ENCODE data around the gene HDAC4. TPM values are rescaled to one million over a fixed set of nuclear protein-coding genes. Genes with fewer than 3 reads are reported as not detected.

HDAC4 gene
- total and polyA plus RNA-seq, 10 of the 15 experiments (the other 5 are each of a cell fraction or from before 2014, with no cell fraction given), result 0.22 to 15.7 (median 4.8) TPM

- ChIA-PET POLR2A (no interaction called here), CTCF (no interaction called here), SMC1A (ENCODE audit: uncharacterized antibody, unreplicated experiment) (no interaction called here), RAD21 (ENCODE audit: unreplicated experiment) (no interaction called here)
- TF ChIP-seq TAF1 (IDR thresholded peaks at IDR 0.05; ENCODE audit: borderline replicate concordance, low read depth, low read length) (no peak), ZZZ3 (IDR thresholded peaks at IDR 0.05; ENCODE audit: control insufficient read depth, insufficient read length, low read depth) (no peak), SUZ12 (IDR thresholded peaks at IDR 0.05; ENCODE audit: unreplicated experiment) (no peak), TBL1XR1 (IDR thresholded peaks at IDR 0.05; ENCODE audit: low read depth, low read length) (no peak), ZNF207 (IDR thresholded peaks at IDR 0.05; ENCODE audit: borderline replicate concordance) (no peak), FOXK2 (IDR thresholded peaks at IDR 0.05) (no peak), WRNIP1 (IDR thresholded peaks at IDR 0.05; ENCODE audit: borderline replicate concordance, low read depth, low read length) (no peak)
- H3K9me3 ChIP-seq (replicated peaks; ENCODE audit: control insufficient read depth, insufficient read depth, low read length), result no peaks in the 10 kb centered on the region; the same call in 2 of the 3 replicates
- no TSS peak for BruUV-seq (replicated peaks)
- H3K4me3 ChIP-seq, result no peak overlapping the region
- no peak overlapping the region for H3K27ac ChIP-seq (ENCODE audit: control insufficient read depth, insufficient read depth)
- FAIRE-seq (no peak), ATAC-seq (no peak), DNase-seq (ENCODE audit: low read depth, low spot score) (no peak)
- intact Hi-C loops (cut with micrococcal nuclease; ENCODE audit: unreplicated experiment), result no loop called here
- H3K9ac ChIP-seq (ENCODE audit: control insufficient read depth, insufficient read depth, low read length), result no peak overlapping the region
- peaks cover 0 to 4% of the 10 kb centered on the region in 2 experiments; a peak in 3 of 4 replicates for H3K27me3 ChIP-seq (replicated peaks in 1 of 2; ENCODE audit: control insufficient read depth in 2 of 2, insufficient read depth in 2 of 2, low read length in 1 of 2)
- no peaks in the 10 kb centered on the region for H3K36me3 ChIP-seq (ENCODE audit: control insufficient read depth in 2 of 2, insufficient read depth in 2 of 2, low read length in 1 of 2)
- no peak overlapping the region for H3K4me2 ChIP-seq (ENCODE audit: control insufficient read depth, insufficient read depth)
- 26% methylated on average over 5 of the region's 5 CpGs for WGBS (ENCODE audit: insufficient coverage, insufficient replicate concordance, low lambda C conversion rate, missing lambda C conversion rate)
- H3K4me1 ChIP-seq (ENCODE audit: control insufficient read depth, insufficient read depth, low read length), result no peaks in the 10 kb centered on the region
- H3K79me2 ChIP-seq (ENCODE audit: control insufficient read depth, insufficient read depth, low read length), result no peaks in the 10 kb centered on the region
- in situ Hi-C loops (cut with MboI), result no loop called here
- H4K20me1 ChIP-seq (ENCODE audit: control insufficient read depth, insufficient read depth), result no peaks in the 10 kb centered on the region
- no peak overlapping the region for H2AFZ ChIP-seq (ENCODE audit: control insufficient read depth, low read depth, low read length)
Measured at GRCh38 chr2:239411117-239411516, 10.3 kb upstream of the HDAC4 start.

GRCh38 chr2:239409976-239410375 lies 9.2 kb upstream of the HDAC4 start:
- no peak overlapping the region for H3K4me3 ChIP-seq
- in situ Hi-C loops (cut with MboI), result no loop called here
- intact Hi-C loops (cut with micrococcal nuclease; ENCODE audit: unreplicated experiment), result no loop called here
- TF ChIP-seq SUZ12 (IDR thresholded peaks at IDR 0.05; ENCODE audit: unreplicated experiment), result no peak
- no peak for TF ChIP-seq MLLT1 (IDR thresholded peaks at IDR 0.05)
- no peak for TF ChIP-seq ZNF592 (IDR thresholded peaks at IDR 0.05)
- no peak for TF ChIP-seq MXI1 (IDR thresholded peaks at IDR 0.05; ENCODE audit: low read depth, low read length)

More at GRCh38 chr2:239409976-239410375, 9.2 kb upstream of the HDAC4 start:
- H3K4me2 ChIP-seq (ENCODE audit: control insufficient read depth, insufficient read depth), result no peak overlapping the region
- POLR2A ChIA-PET, result no interaction called here
- 14% methylated on average over 6 of the region's 6 CpGs for WGBS (ENCODE audit: insufficient coverage, insufficient replicate concordance, low lambda C conversion rate, missing lambda C conversion rate)
- no peak for ATAC-seq
- no peaks in the 10 kb centered on the region for H3K4me1 ChIP-seq (ENCODE audit: control insufficient read depth, insufficient read depth, low read length)
- H3K27ac ChIP-seq (ENCODE audit: control insufficient read depth, insufficient read depth), result no peak overlapping the region
- no peaks in the 10 kb centered on the region for H3K79me2 ChIP-seq (ENCODE audit: control insufficient read depth, insufficient read depth, low read length)
- no peak for DNase-seq (ENCODE audit: low read depth, low spot score)
- RAD21 ChIA-PET (ENCODE audit: unreplicated experiment), result no interaction called here
- H4K20me1 ChIP-seq (ENCODE audit: control insufficient read depth, insufficient read depth), result no peaks in the 10 kb centered on the region
- H3K27me3 ChIP-seq (replicated peaks in 1 of 2; ENCODE audit: control insufficient read depth in 2 of 2, insufficient read depth in 2 of 2, low read length in 1 of 2), result peaks cover 0 to 4% of the 10 kb centered on the region in 2 experiments; a peak in 3 of 4 replicates
- H3K9me3 ChIP-seq (replicated peaks; ENCODE audit: control insufficient read depth, insufficient read depth, low read length), result no peaks in the 10 kb centered on the region; the same call in 2 of the 3 replicates
- H2AFZ ChIP-seq (ENCODE audit: control insufficient read depth, low read depth, low read length), result no peak overlapping the region
- H3K36me3 ChIP-seq (ENCODE audit: control insufficient read depth in 2 of 2, insufficient read depth in 2 of 2, low read length in 1 of 2), result no peaks in the 10 kb centered on the region
- no peak overlapping the region for H3K9ac ChIP-seq (ENCODE audit: control insufficient read depth, insufficient read depth, low read length)
- SMC1A ChIA-PET (ENCODE audit: uncharacterized antibody, unreplicated experiment), result interaction anchor here (1.1 kb wide), 1 partner anchor 12 kb away, joined by 3 read pairs; no protein-coding TSS in a partner anchor
- no peak for FAIRE-seq
- BruUV-seq (replicated peaks), result no TSS peak
- CTCF ChIA-PET, result no interaction called here

All from GM12878 (cell line).